WTC11 (cell line): ENCODE data around the gene TSPAN18. TPM values are rescaled to one million over a fixed set of nuclear protein-coding genes. Genes with fewer than 3 reads are reported as not detected.

Experiments used
- ATAC-seq: fragments of 200-7000 bp; cut with Tn5 transposase; 2 replicates; pipeline ENCODE4 v1.10.0; 2021; ENCODE audit warnings: mild to moderate bottlenecking, moderate library complexity
- CTCF ChIA-PET: fragments of 300-600 bp; sonication (Branson Sonifier 250); formaldehyde crosslinking; loops from one replicate; lab custom pipeline; 2021; ENCODE audit warnings: antibody characterized with exemption; lab: Charles Lee
- POLR2A ChIA-PET: fragments of 350-600 bp; sonication (Branson Sonifier 250); formaldehyde crosslinking; loops from one replicate; lab custom pipeline; 2021; ENCODE audit warnings: antibody characterized with exemption; lab: Charles Lee
- DNase-seq: peaks from one replicate; pipeline ENCODE4 v3.0.0; 2021; ENCODE audit warnings: low spot score
- H3K27ac Mint-ChIP-seq: 2 replicates; pipeline ENCODE4 v1.8.0; 2021; ENCODE audit warnings: mixed read lengths
- H3K27me3 Mint-ChIP-seq: 2 replicates; pipeline ENCODE4 v1.8.0; 2021; ENCODE audit warnings: low read depth, mild to moderate bottlenecking, moderate library complexity, mixed read lengths
- H3K36me3 Mint-ChIP-seq: 2 replicates; pipeline ENCODE4 v1.8.0; 2021; ENCODE audit warnings: mixed read lengths
- H3K4me1 Mint-ChIP-seq: 2 replicates; pipeline ENCODE4 v1.8.0; 2022; ENCODE audit warnings: mixed read lengths
- H3K4me3 Mint-ChIP-seq: 2 replicates; pipeline ENCODE4 v1.8.0; 2021; ENCODE audit warnings: mild to moderate bottlenecking, moderate library complexity, mixed read lengths
- H3K9me3 Mint-ChIP-seq: 2 replicates; pipeline ENCODE4 v1.8.0; 2021; ENCODE audit warnings: mixed read lengths
- ARID4B ChIP-seq: sonication (generic); formaldehyde crosslinking; IDR thresholded peaks from 2 replicates; pipeline ENCODE4 v1.8.0; 2023; ENCODE audit warnings: missing genetic modification reagents, mild to moderate bottlenecking, borderline replicate concordance
- CBFB ChIP-seq: sonication (generic); formaldehyde crosslinking; IDR thresholded peaks from 2 replicates; pipeline ENCODE4 v1.8.1; 2022; ENCODE audit warnings: mild to moderate bottlenecking, low read depth, missing genetic modification reagents
- EMX1 ChIP-seq: fragments of 250-450 bp; sonication (Bioruptor Pico); IDR thresholded peaks from 2 replicates; pipeline ENCODE4 v1.8.0; 2021; ENCODE audit warnings: mild to moderate bottlenecking
- ERG ChIP-seq: fragments of 250-450 bp; sonication (Bioruptor Pico); IDR thresholded peaks from 2 replicates; pipeline ENCODE4 v1.8.0; 2021; ENCODE audit warnings: mild to moderate bottlenecking
- FOXP4 ChIP-seq: sonication (generic); formaldehyde crosslinking; IDR thresholded peaks from 2 replicates; pipeline ENCODE4 v1.8.0; 2022; ENCODE audit warnings: mild to moderate bottlenecking, missing genetic modification reagents
- HMGA2 ChIP-seq: fragments of 250-450 bp; sonication (Bioruptor Pico); IDR thresholded peaks from 2 replicates; pipeline ENCODE4 v1.4.0; 2021; ENCODE audit warnings: mild to moderate bottlenecking, moderate library complexity
- IRF2 ChIP-seq: sonication (generic); formaldehyde crosslinking; IDR thresholded peaks from 2 replicates; pipeline ENCODE4 v1.8.0; 2022; ENCODE audit warnings: low read depth, missing genetic modification reagents, borderline replicate concordance
- NFATC4 ChIP-seq: fragments of 250-450 bp; sonication (Bioruptor Pico); IDR thresholded peaks from 2 replicates; pipeline ENCODE4 v1.9.0; 2021; ENCODE audit warnings: mild to moderate bottlenecking
- NFE2L1 ChIP-seq: sonication (generic); formaldehyde crosslinking; IDR thresholded peaks from 2 replicates; pipeline ENCODE4 v1.8.1; 2023; ENCODE audit warnings: missing genetic modification reagents
- NR1H2 ChIP-seq: sonication (generic); formaldehyde crosslinking; IDR thresholded peaks from 2 replicates; pipeline ENCODE4 v1.9.0; 2021; ENCODE audit warnings: mild to moderate bottlenecking, moderate library complexity, missing genetic modification reagents
- STAT6 ChIP-seq: sonication (generic); formaldehyde crosslinking; conservative IDR thresholded peaks from 2 replicates; pipeline ENCODE4 v1.8.1; 2023; ENCODE audit warnings: mild to moderate bottlenecking, low read depth, missing genetic modification reagents, moderate library complexity
- TCF7 ChIP-seq: sonication (generic); formaldehyde crosslinking; IDR thresholded peaks from 2 replicates; pipeline ENCODE4 v1.8.0; 2022; ENCODE audit warnings: mild to moderate bottlenecking, low read depth, missing genetic modification reagents, moderate library complexity
- TEAD1 ChIP-seq: sonication (generic); formaldehyde crosslinking; IDR thresholded peaks from 2 replicates; pipeline ENCODE4 v1.8.0; 2022; ENCODE audit warnings: mild to moderate bottlenecking, missing genetic modification reagents
- ZNF138 ChIP-seq: sonication (generic); formaldehyde crosslinking; conservative IDR thresholded peaks from 2 replicates; pipeline ENCODE4 v1.8.1; 2022; ENCODE audit warnings: mild to moderate bottlenecking, moderate library complexity, missing genetic modification reagents
- ZNF423 ChIP-seq: fragments of 250-450 bp; sonication (Bioruptor Pico); IDR thresholded peaks from 2 replicates; pipeline ENCODE4 v2.1.2; 2022; ENCODE audit warnings: mild to moderate bottlenecking, moderate library complexity
- ZNF671 ChIP-seq: fragments of 250-450 bp; sonication (Bioruptor Pico); IDR thresholded peaks from 2 replicates; pipeline ENCODE4 v1.8.0; 2021; ENCODE audit warnings: mild to moderate bottlenecking
- total RNA-seq: library from RNA; stranded (reverse); gene quantifications from 3 replicates; pipeline ENCODE4 v1.2.3, GENCODE V29; 2021
- TF ChIP-seq, protein P1 (sequence below): fragments of 250-450 bp; sonication (Bioruptor Pico); conservative IDR thresholded peaks from 2 replicates; pipeline ENCODE4 v1.9.0; 2021; ENCODE audit warnings: mild to moderate bottlenecking

Gene TSPAN18
- total RNA-seq, 1 experiment from 2014 or later = 44.7 TPM

DNA sequence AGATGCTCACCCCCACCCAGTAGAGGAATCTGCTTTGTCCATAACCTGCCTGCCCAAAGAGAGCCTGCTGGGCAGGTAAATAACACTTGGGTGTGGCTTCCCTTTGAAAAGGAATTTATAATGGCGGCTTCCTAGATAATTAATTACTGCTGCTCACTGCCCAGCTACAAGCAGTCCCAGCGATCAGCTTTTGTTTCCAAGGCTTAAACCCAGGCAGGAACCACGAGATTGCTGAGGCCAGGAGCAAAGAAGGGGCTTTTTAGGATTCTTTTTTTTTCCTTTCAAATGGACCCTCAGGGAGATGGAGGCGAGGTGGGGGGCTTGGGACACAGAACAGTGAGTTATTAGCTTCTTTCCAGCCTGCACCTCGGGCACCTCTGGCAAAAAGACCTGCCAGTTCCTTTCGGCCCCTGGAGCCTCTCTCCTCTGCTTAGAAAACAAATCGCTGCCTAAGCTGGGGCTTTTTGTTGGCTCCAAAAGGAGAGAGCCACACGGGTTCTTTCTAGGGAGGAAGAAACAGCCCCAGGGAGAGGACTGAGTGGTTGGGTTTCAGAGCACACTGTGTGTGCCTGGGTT is 107.2 kb downstream of the TSPAN18 start:
- Mint-ChIP-seq H3K4me3 (no peak overlapping the region), H3K4me1 (peaks cover 53% of the 10 kb centered on the region), H3K9me3 (peaks cover 14% of the 10 kb centered on the region), H3K36me3 (peaks cover 16% of the 10 kb centered on the region), H3K27ac (peak overlapping the region; percentile 64; the same call in 1 of the 2 replicates), H3K27me3 (peaks cover 3% of the 10 kb centered on the region; the same call in 1 of the 2 replicates)
- ChIA-PET CTCF (interaction anchor here (1.0 to 3.7 kb wide), 9 partner anchors 10 to 277 kb away, joined by 3 to 36 read pairs (median 3); no protein-coding TSS in a partner anchor), POLR2A (interaction anchor here (0.6 to 1.3 kb wide), 5 partner anchors 9 to 1512 kb away, joined by 3 to 5 read pairs (median 4); no protein-coding TSS in a partner anchor)
- TF ChIP-seq ZNF423 (CRISPR knock-in tag) = 0 out of 2 replicates have a peak, but pooled peaks have one; percentile 6
- no peak for TF ChIP-seq ZNF671 (CRISPR knock-in tag)
- DNase-seq = no peak
- peak; percentile 74 for ATAC-seq

- peaks cover 62% of the 10 kb centered on the region for H3K4me1 Mint-ChIP-seq
- H3K4me3 Mint-ChIP-seq = no peak overlapping the region
- H3K27me3 Mint-ChIP-seq = peaks cover 3% of the 10 kb centered on the region; the same call in 1 of the 2 replicates
- peak overlapping the region; percentile 97; the same call in 1 of the 2 replicates for H3K27ac Mint-ChIP-seq
- POLR2A ChIA-PET = interaction anchor here (0.6 kb wide), 1 partner anchor 13 kb away, joined by 3 read pairs; no protein-coding TSS in a partner anchor
- CTCF ChIA-PET = interaction anchor here (1.0 to 3.7 kb wide), 7 partner anchors 11 to 278 kb away, joined by 3 to 36 read pairs (median 3); no protein-coding TSS in a partner anchor
- TF ChIP-seq IRF2 (CRISPR knock-in tag) = no peak
- no peak for TF ChIP-seq TCF7 (CRISPR knock-in tag)
- no peak for TF ChIP-seq TEAD1 (CRISPR knock-in tag)
- TF ChIP-seq ZNF138 (CRISPR knock-in tag) = no peak
- TF ChIP-seq NR1H2 = no peak
- peaks cover 14% of the 10 kb centered on the region for H3K9me3 Mint-ChIP-seq
- no peak for DNase-seq
- peaks cover 16% of the 10 kb centered on the region for H3K36me3 Mint-ChIP-seq
- ATAC-seq = no peak; the same call in 1 of the 2 replicates
These were observed 108.1 kb downstream of the TSPAN18 start for GRCh38 chr11:44834846-44835245.

- DNase-seq (no peak), ATAC-seq (no peak)
- no peak for TF ChIP-seq NFE2L1 (CRISPR knock-in tag)
- no peak for TF ChIP-seq NFATC4
- TF ChIP-seq, protein P1, sequence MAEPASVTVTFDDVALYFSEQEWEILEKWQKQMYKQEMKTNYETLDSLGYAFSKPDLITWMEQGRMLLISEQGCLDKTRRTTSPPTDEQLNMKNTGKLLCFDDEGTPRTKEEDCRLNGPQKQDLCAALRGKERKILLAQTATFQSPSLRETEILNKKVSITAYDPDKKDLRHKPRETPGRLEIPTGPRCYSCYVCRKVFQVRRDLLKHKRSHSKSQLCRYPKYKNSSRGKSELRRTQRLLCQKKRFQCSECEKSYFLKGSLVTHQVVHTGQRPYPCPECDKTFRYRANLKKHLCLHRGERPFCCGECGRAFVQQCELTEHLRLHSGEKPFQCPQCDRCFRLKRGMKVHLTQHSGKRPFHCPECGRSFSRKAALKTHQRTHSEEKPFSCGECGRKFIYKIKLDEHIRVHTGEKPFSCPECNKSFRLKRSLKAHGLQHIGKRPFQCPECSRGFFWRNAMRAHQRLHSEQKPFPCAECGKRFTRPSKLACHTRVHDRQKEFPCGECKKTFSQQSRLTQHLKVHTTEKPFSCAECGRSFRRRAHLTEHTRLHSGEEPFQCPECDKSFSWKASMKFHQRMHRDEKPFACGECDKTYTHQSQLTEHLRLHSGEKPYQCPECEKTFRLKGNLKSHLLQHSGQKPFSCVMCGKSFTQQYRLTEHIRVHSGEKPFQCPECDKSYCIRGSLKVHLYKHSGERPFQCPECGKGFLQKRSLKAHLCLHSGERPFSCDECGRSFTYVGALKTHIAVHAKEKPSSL (CRISPR knock-in tag) = no peak
- TF ChIP-seq EMX1 (CRISPR knock-in tag) = no peak
- TF ChIP-seq STAT6 (CRISPR knock-in tag) = no peak
- no peak for TF ChIP-seq HMGA2
- TF ChIP-seq CBFB = no peak
- TF ChIP-seq ERG (CRISPR knock-in tag) = no peak
- no peak for TF ChIP-seq FOXP4 (CRISPR knock-in tag)
- TF ChIP-seq ZNF671 (CRISPR knock-in tag) = no peak
- no peak for TF ChIP-seq ZNF138 (CRISPR knock-in tag)
- TF ChIP-seq ARID4B (CRISPR knock-in tag) = no peak
- no peak overlapping the region for H3K4me3 Mint-ChIP-seq
- H3K4me1 Mint-ChIP-seq = peaks cover 66% of the 10 kb centered on the region
- H3K27ac Mint-ChIP-seq = no peak overlapping the region
- peaks cover 3% of the 10 kb centered on the region for H3K27me3 Mint-ChIP-seq
- H3K36me3 Mint-ChIP-seq = peaks cover 16% of the 10 kb centered on the region
- CTCF ChIA-PET = interaction anchor here (1.1 to 3.7 kb wide), 3 partner anchors 11 to 214 kb away, joined by 3 to 36 read pairs (median 3); no protein-coding TSS in a partner anchor
- POLR2A ChIA-PET = interaction anchor here (1.1 kb wide), 1 partner anchor 10 kb away, joined by 3 read pairs; no protein-coding TSS in a partner anchor
- peaks cover 14% of the 10 kb centered on the region for H3K9me3 Mint-ChIP-seq
These were observed 108.5 kb downstream of the TSPAN18 start for GRCh38 chr11:44835296-44835695.
